Astrocyte of the spinal cord (primary cell): ENCODE results near the gene NLRP4.
"Not testable (repeated sequence)": the region's sequence is repeated elsewhere in the genome, so short reads cannot be mapped to it uniquely, and the experiment has no call there.

ENCODE experiments used
- DNase-seq: peaks from one replicate; pipeline ENCODE4 v3.0.0; 2011; ENCODE audit warnings: low read depth, low spot score
- H3K4me3 ChIP-seq: 2 replicates; pipeline ENCODE4 v1.5.1; 2011; ENCODE audit warnings: low read depth, mild to moderate bottlenecking, low read length, moderate library complexity
- CTCF ChIP-seq: IDR thresholded peaks from 2 replicates; pipeline ENCODE4 v1.5.1; 2012; ENCODE audit warnings: low read depth, mild to moderate bottlenecking, low read length, inconsistent platforms
- in situ Hi-C: cut with HindIII; loops from 2 replicates; pipeline ENCODE4 v1.10.0; 2017; ENCODE audit warnings: low sequenced_read_pairs

Gene NLRP4

DNA sequence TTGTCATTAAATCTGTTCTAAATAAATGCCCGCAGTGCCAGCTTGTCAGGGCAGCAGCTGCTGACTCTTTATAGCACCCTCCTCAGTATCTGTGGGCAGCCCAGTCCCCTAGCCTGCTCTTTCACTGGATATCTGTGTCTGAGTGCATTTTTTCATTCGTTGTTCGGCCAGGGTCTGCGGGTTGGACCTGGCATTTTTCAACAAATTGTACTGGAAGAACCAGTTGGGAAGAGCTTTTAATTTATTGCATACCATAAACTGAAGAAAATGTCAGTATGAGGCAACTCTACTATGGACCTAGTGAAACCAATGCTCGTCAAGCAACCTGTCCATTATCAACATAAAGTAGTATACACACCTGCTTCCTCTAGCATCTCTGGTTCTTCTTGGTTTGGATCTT is 87.2 kb downstream of the NLRP4 start:
- TF ChIP-seq CTCF = no peak
- DNase-seq = no peak
- in situ Hi-C loops = no loop called here
- H3K4me3 ChIP-seq = no peak overlapping the region

DNA sequence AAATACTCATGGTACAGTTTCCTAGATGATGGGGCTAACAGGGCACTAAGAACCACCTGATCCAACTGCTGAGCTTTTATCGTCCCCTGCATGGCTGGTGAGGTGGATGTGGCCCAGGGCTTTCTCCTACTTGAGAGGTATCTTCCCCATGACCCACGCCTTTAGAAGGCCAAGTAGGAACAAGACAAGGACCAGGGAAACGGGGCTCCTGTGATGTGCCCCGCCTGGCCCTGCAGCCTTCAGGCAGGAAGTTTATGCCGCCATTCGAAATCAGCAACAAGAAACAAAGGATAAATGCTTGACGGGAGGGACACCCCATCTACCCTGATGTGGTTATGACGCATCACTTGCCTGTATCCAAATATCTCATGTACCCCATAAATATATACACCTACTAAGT is 91.7 kb downstream of the NLRP4 start:
- no peak for DNase-seq
- in situ Hi-C loops = no loop called here
- no peak for TF ChIP-seq CTCF
- no peak overlapping the region for H3K4me3 ChIP-seq

- in situ Hi-C loops, DNase-seq, H3K4me3 ChIP-seq: not testable (repeated sequence)
Observed at GRCh38 chr19:55929258-55929657, 92.9 kb downstream of the NLRP4 start.

- H3K4me3 ChIP-seq = no peak overlapping the region
- DNase-seq = no peak
- no peak for TF ChIP-seq CTCF
- in situ Hi-C loops = no loop called here
Observed at GRCh38 chr19:55930996-55931515, 94.7 kb downstream of the NLRP4 start.
